Spleen (tissue), 11 donors: ENCODE measurements around the gene FAM120B. TPM values are rescaled to one million over a fixed set of nuclear protein-coding genes. Genes with fewer than 3 reads are reported as not detected.

ENCODE experiments used
- DNase-seq: peaks from one replicate; pipeline ENCODE4 v3.0.0-alpha.2; 2020
- H3K27ac ChIP-seq, 8 donors: fragments of 200-600 bp; sonication (generic) in 7 of 8; 1 replicate in 4 of 8; 2 replicates in 4 of 8; pipeline versions ENCODE4 v1.5.0 to v1.8.0; 2016 to 2021; ENCODE audit warnings: inconsistent platforms in 4 of 8, mild to moderate bottlenecking in 4 of 8, moderate library complexity in 1 of 8
- H3K27me3 ChIP-seq, 7 donors: fragments of 200-600 bp; sonication (generic) in 6 of 7; replicated peaks in 1 of 7; 1 replicate in 4 of 7; 2 replicates in 3 of 7; pipeline versions ENCODE4 v1.5.0 to v1.8.0; 2016 to 2021; ENCODE audit warnings: inconsistent platforms in 3 of 7, mild to moderate bottlenecking in 1 of 7
- H3K36me3 ChIP-seq, 6 donors: fragments of 200-600 bp; sonication (generic) in 5 of 6; 1 replicate in 4 of 6; 2 replicates in 2 of 6; pipeline versions ENCODE4 v1.5.0 to v1.8.0; 2016 to 2021; ENCODE audit warnings: inconsistent platforms in 2 of 6
- H3K4me1 ChIP-seq, 6 donors: fragments of 200-600 bp; sonication (generic) in 5 of 6; 1 replicate in 3 of 6; 2 replicates in 3 of 6; pipeline versions ENCODE4 v1.5.0 to v1.8.0; 2016 to 2021; ENCODE audit warnings: inconsistent platforms in 3 of 6
- H3K4me3 ChIP-seq, 8 donors: fragments of 200-600 bp; sonication (generic) in 7 of 8; 1 replicate in 4 of 8; 2 replicates in 4 of 8; pipeline versions ENCODE4 v1.5.0 to v1.8.0; 2016 to 2021; ENCODE audit warnings: inconsistent platforms in 4 of 8, mild to moderate bottlenecking in 4 of 8, moderate library complexity in 2 of 8
- H3K9me3 ChIP-seq, 8 donors: fragments of 200-600 bp; sonication (generic) in 7 of 8; 1 replicate in 4 of 8; 2 replicates in 4 of 8; pipeline versions ENCODE4 v1.5.0 to v1.8.0; 2016 to 2021; ENCODE audit warnings: inconsistent platforms in 4 of 8
- POLR2A ChIP-seq, 3 donors: fragments of 450-650 bp; IDR thresholded peaks; one replicate each; pipeline ENCODE4 v1.5.1; 2017; ENCODE audit warnings: antibody characterized with exemption in 3 of 3, mild to moderate bottlenecking in 1 of 3
- POLR2AphosphoS5 ChIP-seq, 3 donors: sonication (generic); formaldehyde crosslinking; IDR thresholded peaks; one replicate each; pipeline ENCODE4 v1.5.1; 2017; ENCODE audit warnings: antibody characterized with exemption in 3 of 3
- WGBS, 5 donors: extraction: QIAGEN DNeasy Blood & Tissue Kit in 3 of 5; methylation state at CpG; one replicate each; pipeline versions ENCODE4 v1.1.5 to v1.1.7; 2013 to 2018; 5-methylcytosine and 5-hydroxymethylcytosine counted together
- intact Hi-C: fragments of 100-400 bp; cut with DNase I; formaldehyde crosslinking; loops from one replicate; pipeline ENCODE4 v1.15.0; 2023; ENCODE audit warnings: low total_unique reads
- polyA plus RNA-seq, 3 donors: library from polyadenylated mRNA; stranded (reverse); fragments of 200-250 nt; gene quantifications; one replicate each; pipeline ENCODE4 v1.2.1, GENCODE V29; 2013
- total RNA-seq, 7 donors: library from RNA; depleted of rRNA in 3 of 7; stranded (reverse); fragments of >200 nt in 3 of 7; fragmentation: NEBNext Ultra II Directional in 4 of 7; extraction: Animal tissue kit (Norgen Biotek cat#: 25700) in 4 of 7; gene quantifications; one replicate each; pipeline versions ENCODE4 v1.1.0 to v1.2.1, GENCODE V29; 2016 to 2021
- TF ChIP-seq, protein P1 (sequence below), 11 experiments: fragments of 200-600 bp in 7 of 11; fragments of 450-650 bp in 4 of 11; sonication (generic) in 4 of 11; IDR thresholded peaks in 8 of 11; conservative IDR thresholded peaks in 3 of 11; 1 replicate in 7 of 11; 2 replicates in 4 of 11; pipeline versions ENCODE4 v1.4.0 to v1.8.0; 2016 to 2021; ENCODE audit warnings: antibody characterized with exemption in 11 of 11, inconsistent platforms in 4 of 11, mild to moderate bottlenecking in 1 of 11
- donor health status: healthy with polysubstance abuse.
- donor health status: DM: no; HTN: no; CAD: no; lungs with moderate emphysema.
- donor health status: DM: no; HTN: no; CAD: no.
- donor health status: Bipolar disorder and iron deficiency.
- donor health status: healthy.
- donor health status: DM: no; HTN: no; CAD: no.
- donor health status: DM: yes; HTN: yes; CAD: no.

The FAM120B gene
- total and polyA plus RNA-seq, 10 donors, result 7.6 to 41.2 (median 26.8) TPM

DNA sequence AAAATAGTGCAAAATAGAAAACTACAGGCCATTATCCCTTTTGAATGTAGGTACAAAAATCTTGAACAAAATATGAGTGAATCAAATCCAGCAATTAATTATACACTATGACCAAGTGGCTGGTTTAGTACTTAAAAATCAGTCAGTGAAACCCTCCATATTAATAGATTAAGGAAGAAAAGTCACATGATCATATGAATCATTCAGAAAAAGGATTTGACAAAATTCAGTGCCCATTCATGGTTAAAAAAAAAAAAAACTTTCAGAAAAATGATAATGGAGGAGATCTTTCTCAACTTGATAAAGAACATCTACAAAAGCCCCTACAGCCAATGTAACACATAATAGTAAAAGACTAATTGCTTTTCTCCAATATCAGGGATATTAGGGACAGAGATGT is 75.0 kb downstream of the FAM120B start:
- H3K27me3 ChIP-seq, result no peaks in the 10 kb centered on the region
- H3K9me3 ChIP-seq, result no peaks in the 10 kb centered on the region
- no peak for DNase-seq
- TF ChIP-seq POLR2AphosphoS5 (IDR thresholded peaks at IDR 0.05), result no peak
- TF ChIP-seq, protein P1, sequence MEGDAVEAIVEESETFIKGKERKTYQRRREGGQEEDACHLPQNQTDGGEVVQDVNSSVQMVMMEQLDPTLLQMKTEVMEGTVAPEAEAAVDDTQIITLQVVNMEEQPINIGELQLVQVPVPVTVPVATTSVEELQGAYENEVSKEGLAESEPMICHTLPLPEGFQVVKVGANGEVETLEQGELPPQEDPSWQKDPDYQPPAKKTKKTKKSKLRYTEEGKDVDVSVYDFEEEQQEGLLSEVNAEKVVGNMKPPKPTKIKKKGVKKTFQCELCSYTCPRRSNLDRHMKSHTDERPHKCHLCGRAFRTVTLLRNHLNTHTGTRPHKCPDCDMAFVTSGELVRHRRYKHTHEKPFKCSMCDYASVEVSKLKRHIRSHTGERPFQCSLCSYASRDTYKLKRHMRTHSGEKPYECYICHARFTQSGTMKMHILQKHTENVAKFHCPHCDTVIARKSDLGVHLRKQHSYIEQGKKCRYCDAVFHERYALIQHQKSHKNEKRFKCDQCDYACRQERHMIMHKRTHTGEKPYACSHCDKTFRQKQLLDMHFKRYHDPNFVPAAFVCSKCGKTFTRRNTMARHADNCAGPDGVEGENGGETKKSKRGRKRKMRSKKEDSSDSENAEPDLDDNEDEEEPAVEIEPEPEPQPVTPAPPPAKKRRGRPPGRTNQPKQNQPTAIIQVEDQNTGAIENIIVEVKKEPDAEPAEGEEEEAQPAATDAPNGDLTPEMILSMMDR (IDR thresholded peaks at IDR 0.05 in 8 of 11, conservative IDR thresholded peaks at IDR 0.05 in 3 of 11), result no peak
- no peak for TF ChIP-seq POLR2A (IDR thresholded peaks at IDR 0.05)
- H3K36me3 ChIP-seq, result peaks cover 0 to 30% (median 3%) of the 10 kb centered on the region in 6 donors
- intact Hi-C loops, result no loop called here
- H3K27ac ChIP-seq, result no peak overlapping the region
- H3K4me3 ChIP-seq, result no peak overlapping the region
- peaks cover 0 to 21% (median 10%) of the 10 kb centered on the region in 6 donors for H3K4me1 ChIP-seq

DNA sequence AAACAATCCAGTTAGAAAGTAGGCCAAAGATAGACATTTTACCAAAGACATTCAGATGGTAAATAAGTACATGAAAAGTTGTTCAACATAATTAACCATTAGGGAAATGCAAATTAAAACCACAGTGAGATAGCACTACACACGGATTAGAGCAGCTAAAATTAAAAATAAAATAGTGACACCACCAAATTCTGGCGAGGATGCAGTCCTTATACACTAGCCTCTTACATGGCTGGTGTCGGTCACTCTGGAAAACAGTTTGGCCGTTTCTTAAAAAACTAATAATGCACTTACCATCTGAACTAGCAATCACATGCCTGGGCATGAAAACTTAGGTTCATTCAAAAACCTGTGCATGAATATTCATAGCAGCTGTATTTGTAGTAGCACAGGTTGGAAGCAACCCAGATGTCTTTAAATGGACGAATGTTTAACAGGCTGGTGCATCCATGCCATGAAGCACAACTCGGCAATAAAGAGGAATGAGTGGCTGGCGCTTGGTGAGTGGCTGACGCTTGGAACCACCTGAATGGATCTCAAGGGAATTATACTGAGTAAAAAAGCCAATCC is 77.0 kb downstream of the FAM120B start:
- intact Hi-C loops, result no loop called here
- no peak overlapping the region for H3K27ac ChIP-seq
- H3K9me3 ChIP-seq, result no peaks in the 10 kb centered on the region
- no peak overlapping the region for H3K4me3 ChIP-seq
- no peaks in the 10 kb centered on the region for H3K27me3 ChIP-seq
- TF ChIP-seq POLR2A (IDR thresholded peaks at IDR 0.05) (no peak), POLR2AphosphoS5 (IDR thresholded peaks at IDR 0.05) (no peak)
- TF ChIP-seq, protein P1 (IDR thresholded peaks at IDR 0.05 in 8 of 11, conservative IDR thresholded peaks at IDR 0.05 in 3 of 11), result no peak
- WGBS, 5 donors, result 86 to 92% (median 90%) methylated on average over 8 of the region's 8 CpGs
- peaks cover 0 to 5% (median 3%) of the 10 kb centered on the region in 6 donors for H3K4me1 ChIP-seq
- peaks cover 0 to 47% (median 6%) of the 10 kb centered on the region in 6 donors for H3K36me3 ChIP-seq
- DNase-seq, result no peak

DNA sequence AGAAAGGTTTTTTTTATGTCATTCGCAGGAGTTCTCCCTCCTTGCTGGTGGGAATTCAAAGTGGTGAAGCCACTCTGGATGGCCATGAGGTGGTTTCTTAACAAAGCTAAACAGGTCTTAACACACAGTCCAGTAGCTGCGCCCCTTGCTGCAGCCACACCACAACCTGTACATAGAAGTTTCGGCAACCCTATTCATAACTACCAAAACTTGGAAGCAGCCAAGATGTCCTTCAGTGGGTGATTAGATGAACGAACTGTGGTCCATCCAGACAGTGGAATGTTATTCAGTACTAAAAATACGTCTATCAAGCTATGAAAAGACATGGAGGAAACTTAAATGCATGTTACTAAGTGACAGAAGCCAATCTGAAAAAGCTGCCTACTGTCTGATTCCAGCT is 78.9 kb downstream of the FAM120B start:
- no peak overlapping the region for H3K4me3 ChIP-seq
- 88 to 92% (median 90%) methylated on average over 5 of the region's 5 CpGs for WGBS, 5 donors
- peaks cover 0 to 67% (median 23%) of the 10 kb centered on the region in 6 donors for H3K36me3 ChIP-seq
- no peak overlapping the region for H3K27ac ChIP-seq
- intact Hi-C loops, result no loop called here
- H3K4me1 ChIP-seq, result no peaks in the 10 kb centered on the region
- TF ChIP-seq POLR2AphosphoS5 (IDR thresholded peaks at IDR 0.05), result no peak
- no peak for TF ChIP-seq POLR2A (IDR thresholded peaks at IDR 0.05)
- TF ChIP-seq, protein P1 (IDR thresholded peaks at IDR 0.05 in 8 of 11, conservative IDR thresholded peaks at IDR 0.05 in 3 of 11), result no peak
- H3K9me3 ChIP-seq, result no peaks in the 10 kb centered on the region
- no peaks in the 10 kb centered on the region for H3K27me3 ChIP-seq
- no peak for DNase-seq

GRCh38 chr6:170388113-170388512 is 81.6 kb downstream of the FAM120B start:
- Histone ChIP-seq H3K9me3 (no peaks in the 10 kb centered on the region), H3K4me1 (no peaks in the 10 kb centered on the region), H3K27me3 (no peaks in the 10 kb centered on the region), H3K4me3 (no peak overlapping the region), H3K36me3 (peaks cover 0 to 90% (median 46%) of the 10 kb centered on the region in 6 donors), H3K27ac (no peak overlapping the region)
- 91 to 94% (median 92%) methylated on average over 8 of the region's 8 CpGs for WGBS, 5 donors
- DNase-seq, result no peak
- intact Hi-C loops, result no loop called here
- TF ChIP-seq, protein P1 (IDR thresholded peaks at IDR 0.05 in 8 of 11, conservative IDR thresholded peaks at IDR 0.05 in 3 of 11), result no peak
- TF ChIP-seq POLR2AphosphoS5 (IDR thresholded peaks at IDR 0.05) (no peak), POLR2A (IDR thresholded peaks at IDR 0.05) (no peak)
